ENCODE data around the gene ADIPOR2.

ADIPOR2 gene

DNA sequence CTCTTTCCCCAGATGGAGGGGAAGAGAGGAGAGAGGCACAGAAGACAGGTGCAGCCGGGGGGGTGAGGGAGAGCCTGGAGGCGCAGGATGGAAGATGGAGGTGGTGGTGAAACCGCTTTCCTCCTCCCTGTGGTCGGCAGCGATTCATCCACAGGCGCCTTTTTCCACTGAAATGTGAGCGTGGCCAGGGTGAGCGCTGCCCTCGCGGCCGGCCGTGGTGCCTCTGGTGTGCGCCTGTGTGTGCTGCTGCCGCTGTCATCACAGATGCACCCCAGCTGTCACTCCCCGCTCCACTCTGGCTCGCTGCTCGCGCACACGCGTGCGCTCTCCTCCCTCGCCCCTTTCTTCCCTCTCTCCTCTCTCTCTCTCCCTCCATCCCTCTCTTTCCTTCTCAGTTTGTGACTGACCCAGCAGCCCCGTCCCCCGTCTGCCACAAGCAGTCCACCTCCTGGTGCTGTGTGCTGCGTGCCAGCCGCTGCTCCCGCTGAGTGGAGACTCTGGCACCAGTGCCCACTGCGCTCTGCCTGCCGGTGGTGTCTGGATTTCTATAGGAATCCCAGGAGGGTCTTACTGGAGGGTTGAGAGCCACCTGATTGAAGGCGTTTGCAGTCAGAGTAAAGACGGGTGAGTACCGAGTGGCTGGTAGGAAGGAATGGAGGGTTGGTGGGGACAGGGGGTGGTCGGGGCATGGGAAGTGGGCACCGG, 129.5 kb downstream of the ADIPOR2 start, which contains the start of gene LRTM2:
Gene LRTM2, plus strand, starts transcription at position 375 of the 705 bp plus-strand sequence. CDS start 7,584 bp downstream, outside the sequence.
- TF ChIP-seq CTCF (IDR thresholded peaks at IDR 0.05), result no peak
- peaks cover 0 to 7% (median 2%) of the 10 kb centered on the region in 4 donors for H3K4me1 ChIP-seq
- intact Hi-C loops (cut with DNase I; ENCODE audit: low total_unique reads), result no loop called here
- no peak for DNase-seq
- no peak within 1 kb of the TSS for H3K27ac ChIP-seq
- no peaks in the 10 kb centered on the region for H3K36me3 ChIP-seq
- H3K27me3 ChIP-seq, result peaks cover 0 to 59% of the 10 kb centered on the region in 2 donors
- no peak within 1 kb of the TSS for H3K4me3 ChIP-seq
- no peaks in the 10 kb centered on the region for H3K9me3 ChIP-seq

DNA sequence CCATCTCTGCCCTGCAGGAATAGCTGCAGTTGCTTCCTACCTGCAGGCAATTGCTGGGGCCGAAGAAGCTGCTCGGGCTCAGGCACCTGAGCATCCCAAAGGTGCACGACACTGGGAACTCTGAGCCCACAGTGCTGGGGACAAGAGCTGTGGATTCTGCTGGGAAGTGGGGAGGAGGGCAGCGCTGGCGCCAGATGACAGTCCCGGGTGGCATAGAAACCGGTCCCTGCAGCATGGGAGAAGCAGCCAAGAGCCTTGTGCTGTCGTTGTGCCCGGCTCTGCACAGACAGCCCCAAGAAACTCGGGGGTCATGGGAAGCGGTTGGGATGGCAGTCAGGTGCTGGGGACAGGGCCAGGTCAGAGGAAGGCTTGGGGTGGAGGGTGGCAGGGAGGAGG, 130.0 kb downstream of the ADIPOR2 start:
- H3K36me3 ChIP-seq, result no peaks in the 10 kb centered on the region
- no peak overlapping the region for H3K27ac ChIP-seq
- TF ChIP-seq CTCF (IDR thresholded peaks at IDR 0.05), result no peak
- peaks cover 0 to 7% (median 2%) of the 10 kb centered on the region in 4 donors for H3K4me1 ChIP-seq
- H3K27me3 ChIP-seq, result peaks cover 0 to 59% of the 10 kb centered on the region in 2 donors
- no peaks in the 10 kb centered on the region for H3K9me3 ChIP-seq
- intact Hi-C loops (cut with DNase I; ENCODE audit: low total_unique reads), result no loop called here
- DNase-seq, result no peak
- H3K4me3 ChIP-seq, result no peak overlapping the region

DNA sequence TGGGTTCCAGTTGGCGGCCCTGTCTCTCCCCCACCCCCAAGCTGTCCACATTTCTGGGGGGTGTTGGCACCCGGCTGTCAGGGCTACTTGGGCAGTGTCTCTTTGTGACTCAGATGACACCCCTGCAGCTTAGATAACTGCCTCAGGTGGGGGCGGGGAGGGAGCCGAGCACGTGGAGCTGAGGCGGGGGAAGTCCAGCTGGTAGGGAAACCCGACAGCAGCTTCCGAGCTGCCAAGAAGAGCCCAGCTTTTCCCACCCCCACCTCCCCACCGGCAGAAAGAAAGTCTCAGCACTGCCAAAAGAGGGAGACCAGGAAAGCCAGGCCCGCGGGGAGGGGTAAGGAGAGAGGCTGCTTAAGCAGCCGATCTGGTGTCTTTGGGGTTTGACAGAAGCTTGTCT, 130.9 kb downstream of the ADIPOR2 start:
- H3K4me1 ChIP-seq, result peaks cover 0 to 7% (median 2%) of the 10 kb centered on the region in 4 donors
- intact Hi-C loops (cut with DNase I; ENCODE audit: low total_unique reads), result no loop called here
- H3K4me3 ChIP-seq, result no peak overlapping the region
- H3K27me3 ChIP-seq, result peaks cover 0 to 62% of the 10 kb centered on the region in 2 donors
- no peak for DNase-seq
- no peaks in the 10 kb centered on the region for H3K9me3 ChIP-seq
- no peak overlapping the region for H3K27ac ChIP-seq
- TF ChIP-seq CTCF (IDR thresholded peaks at IDR 0.05), result no peak
- no peaks in the 10 kb centered on the region for H3K36me3 ChIP-seq

GRCh38 chr12:1822699-1823098, 131.8 kb downstream of the ADIPOR2 start:
- H3K36me3 ChIP-seq, result no peaks in the 10 kb centered on the region
- no peak overlapping the region for H3K4me3 ChIP-seq
- no peak for DNase-seq
- intact Hi-C loops (cut with DNase I; ENCODE audit: low total_unique reads), result no loop called here
- no peaks in the 10 kb centered on the region for H3K9me3 ChIP-seq
- peaks cover 0 to 7% (median 2%) of the 10 kb centered on the region in 4 donors for H3K4me1 ChIP-seq
- no peak overlapping the region for H3K27ac ChIP-seq
- TF ChIP-seq CTCF (IDR thresholded peaks at IDR 0.05), result no peak
- H3K27me3 ChIP-seq, result peaks cover 0 to 70% of the 10 kb centered on the region in 2 donors

- peaks cover 0 to 7% (median 2%) of the 10 kb centered on the region in 4 donors for H3K4me1 ChIP-seq
- no peak overlapping the region for H3K4me3 ChIP-seq
- DNase-seq, result no peak
- H3K27ac ChIP-seq, result no peak overlapping the region
- no peaks in the 10 kb centered on the region for H3K36me3 ChIP-seq
- TF ChIP-seq CTCF (IDR thresholded peaks at IDR 0.05), result no peak
- peaks cover 0 to 75% of the 10 kb centered on the region in 2 donors for H3K27me3 ChIP-seq
- H3K9me3 ChIP-seq, result no peaks in the 10 kb centered on the region
- intact Hi-C loops (cut with DNase I; ENCODE audit: low total_unique reads), result no loop called here
These were observed 132.4 kb downstream of the ADIPOR2 start for GRCh38 chr12:1823237-1823636.
